ENCODE data around the gene VDAC1. TPM values are rescaled to one million over a fixed set of nuclear protein-coding genes. Genes with fewer than 3 reads are reported as not detected.

Gene VDAC1
- polyA plus RNA-seq, 1 donor (not counting 4 experiments of a cell fraction or from before 2014, with no cell fraction given), result 300 TPM

- Histone ChIP-seq H3K27ac (ENCODE audit: control insufficient read depth, insufficient read depth, low read length) (no peak overlapping the region), H3K36me3 (ENCODE audit: control insufficient read depth in 2 of 2, extremely low read depth in 1 of 2, insufficient read depth in 2 of 2, low read length in 2 of 2) (no peaks in the 10 kb centered on the region), H3K79me2 (ENCODE audit: control insufficient read depth, insufficient read depth, low read length) (no peaks in the 10 kb centered on the region), H3K9me3 (ENCODE audit: control insufficient read depth, low read depth, low read length) (no peaks in the 10 kb centered on the region), H3K9me1 (ENCODE audit: control insufficient read depth, extremely low read depth, insufficient read depth, low read length) (no peaks in the 10 kb centered on the region), H3K4me2 (ENCODE audit: control insufficient read depth, extremely low read depth, insufficient read depth, low read depth, low read length) (no peak overlapping the region), H3K27me3 (ENCODE audit: control insufficient read depth, extremely low read depth, insufficient read depth, low read length) (peaks cover 3% of the 10 kb centered on the region), H3K4me3 (ENCODE audit: control insufficient read depth in 2 of 3, extremely low read depth in 1 of 3, insufficient read depth in 2 of 3, low read depth in 1 of 3, low read length in 3 of 3) (no peak overlapping the region), H4K20me1 (ENCODE audit: control insufficient read depth, extremely low read depth, insufficient read depth, low read length) (no peaks in the 10 kb centered on the region), H2AFZ (ENCODE audit: control insufficient read depth, low read length) (no peak overlapping the region), H3K4me1 (ENCODE audit: control insufficient read depth, extremely low read depth, insufficient read depth, low read length) (no peaks in the 10 kb centered on the region), H3K9ac (ENCODE audit: control insufficient read depth, extremely low read depth, insufficient read depth, low read length) (no peak overlapping the region)
- FAIRE-seq (no peak), DNase-seq (ENCODE audit: low read depth, low spot score) (no peak)
- dilution Hi-C loops (cut with MboI; ENCODE audit: extremely low pct_ligation_motif_present, low sequenced_read_pairs), result no loop called here
- no peak for TF ChIP-seq CTCF (optimal IDR thresholded peaks at IDR 0.05 in 1 of 3, IDR thresholded peaks at IDR 0.05 in 1 of 3, conservative IDR thresholded peaks at IDR 0.05 in 1 of 3; ENCODE audit: extremely low read depth in 1 of 3, insufficient read depth in 2 of 3, low read length in 3 of 3)
- no peak for TF ChIP-seq EZH2 (IDR thresholded peaks at IDR 0.05; ENCODE audit: low read length)
These were observed 57.3 kb downstream of the VDAC1 start for GRCh38 chr5:133947431-133947841.

- Histone ChIP-seq H3K9me1 (ENCODE audit: control insufficient read depth, extremely low read depth, insufficient read depth, low read length) (no peaks in the 10 kb centered on the region), H3K4me3 (ENCODE audit: control insufficient read depth in 2 of 3, extremely low read depth in 1 of 3, insufficient read depth in 2 of 3, low read depth in 1 of 3, low read length in 3 of 3) (no peak overlapping the region), H3K9ac (ENCODE audit: control insufficient read depth, extremely low read depth, insufficient read depth, low read length) (no peak overlapping the region), H3K79me2 (ENCODE audit: control insufficient read depth, insufficient read depth, low read length) (no peaks in the 10 kb centered on the region), H4K20me1 (ENCODE audit: control insufficient read depth, extremely low read depth, insufficient read depth, low read length) (no peaks in the 10 kb centered on the region), H3K9me3 (ENCODE audit: control insufficient read depth, low read depth, low read length) (no peaks in the 10 kb centered on the region), H2AFZ (ENCODE audit: control insufficient read depth, low read length) (no peak overlapping the region), H3K4me1 (ENCODE audit: control insufficient read depth, extremely low read depth, insufficient read depth, low read length) (no peaks in the 10 kb centered on the region), H3K36me3 (ENCODE audit: control insufficient read depth in 2 of 2, extremely low read depth in 1 of 2, insufficient read depth in 2 of 2, low read length in 2 of 2) (no peaks in the 10 kb centered on the region), H3K27ac (ENCODE audit: control insufficient read depth, insufficient read depth, low read length) (no peak overlapping the region), H3K4me2 (ENCODE audit: control insufficient read depth, extremely low read depth, insufficient read depth, low read depth, low read length) (no peak overlapping the region), H3K27me3 (ENCODE audit: control insufficient read depth, extremely low read depth, insufficient read depth, low read length) (peaks cover 3% of the 10 kb centered on the region)
- FAIRE-seq, result no peak
- dilution Hi-C loops (cut with MboI; ENCODE audit: extremely low pct_ligation_motif_present, low sequenced_read_pairs), result no loop called here
- no peak for DNase-seq (ENCODE audit: low read depth, low spot score)
- no peak for TF ChIP-seq EZH2 (IDR thresholded peaks at IDR 0.05; ENCODE audit: low read length)
- no peak for TF ChIP-seq CTCF (optimal IDR thresholded peaks at IDR 0.05 in 1 of 3, IDR thresholded peaks at IDR 0.05 in 1 of 3, conservative IDR thresholded peaks at IDR 0.05 in 1 of 3; ENCODE audit: extremely low read depth in 1 of 3, insufficient read depth in 2 of 3, low read length in 3 of 3)
These were observed 59.2 kb downstream of the VDAC1 start for GRCh38 chr5:133945568-133945967.
